ENCODE data around the gene SYT11.
"Not testable (repeated sequence)": the region's sequence is repeated elsewhere in the genome, so short reads cannot be mapped to it uniquely, and the experiment has no call there.

The SYT11 gene

GRCh38 chr1:155833665-155834295, 25.6 kb upstream of the SYT11 start:
- H3K4me3 ChIP-seq (ENCODE audit: control insufficient read depth, low read depth, low read length): no peak overlapping the region
- DNase-seq (ENCODE audit: low read depth): no peak
- TF ChIP-seq CTCF (conservative IDR thresholded peaks at IDR 0.05; ENCODE audit: control insufficient read depth, insufficient read depth, low read depth, low read length): no peak

- no peak overlapping the region for H3K4me3 ChIP-seq (ENCODE audit: control insufficient read depth, low read depth, low read length)
- DNase-seq (ENCODE audit: low read depth): peak; percentile 41
- no peak for TF ChIP-seq CTCF (conservative IDR thresholded peaks at IDR 0.05; ENCODE audit: control insufficient read depth, insufficient read depth, low read depth, low read length)
These were observed 25.0 kb upstream of the SYT11 start for GRCh38 chr1:155834296-155834926.

- DNase-seq (ENCODE audit: low read depth); H3K4me3 ChIP-seq (ENCODE audit: control insufficient read depth, low read depth, low read length): not testable (repeated sequence)
These were observed 24.4 kb upstream of the SYT11 start for GRCh38 chr1:155834927-155835399.

GRCh38 chr1:155835548-155835947, 23.8 kb upstream of the SYT11 start:
- H3K4me3 ChIP-seq (ENCODE audit: control insufficient read depth, low read depth, low read length): no peak overlapping the region
- no peak for TF ChIP-seq CTCF (conservative IDR thresholded peaks at IDR 0.05; ENCODE audit: control insufficient read depth, insufficient read depth, low read depth, low read length)
- DNase-seq (ENCODE audit: low read depth): no peak

- no peak for DNase-seq (ENCODE audit: low read depth)
- H3K4me3 ChIP-seq (ENCODE audit: control insufficient read depth, low read depth, low read length): no peak overlapping the region
- no peak for TF ChIP-seq CTCF (conservative IDR thresholded peaks at IDR 0.05; ENCODE audit: control insufficient read depth, insufficient read depth, low read depth, low read length)
These were observed 19.0 kb upstream of the SYT11 start for GRCh38 chr1:155840386-155840785.

- TF ChIP-seq CTCF (conservative IDR thresholded peaks at IDR 0.05; ENCODE audit: control insufficient read depth, insufficient read depth, low read depth, low read length): no peak
- no peak overlapping the region for H3K4me3 ChIP-seq (ENCODE audit: control insufficient read depth, low read depth, low read length)
- DNase-seq (ENCODE audit: low read depth): no peak
These were observed 14.4 kb upstream of the SYT11 start for GRCh38 chr1:155844860-155845421.

GRCh38 chr1:155847823-155848529, 11.4 kb upstream of the SYT11 start:
- H3K4me3 ChIP-seq (ENCODE audit: control insufficient read depth, low read depth, low read length): no peak overlapping the region
- no peak for TF ChIP-seq CTCF (conservative IDR thresholded peaks at IDR 0.05; ENCODE audit: control insufficient read depth, insufficient read depth, low read depth, low read length)
- DNase-seq (ENCODE audit: low read depth): no peak

Measured in fibroblast of mammary gland (primary cell).